Measurements from ENCODE around the gene NEGR1. TPM values are rescaled to one million over a fixed set of nuclear protein-coding genes. Genes with fewer than 3 reads are reported as not detected.

The NEGR1 gene
- total and polyA plus RNA-seq, 2 experiments from 2014 or later: 0.57 to 0.94 TPM

- TF ChIP-seq ZNF331 (CRISPR knock-in tag; IDR thresholded peaks at IDR 0.05; ENCODE audit: low read depth) (no peak), EZH2 (IDR thresholded peaks at IDR 0.05; ENCODE audit: low read depth, unreplicated experiment) (no peak), STAT1 (IDR thresholded peaks at IDR 0.05; ENCODE audit: unreplicated experiment) (no peak), POLR2AphosphoS5 (IDR thresholded peaks at IDR 0.05; ENCODE audit: low read depth) (no peak), CTCF (conservative IDR thresholded peaks at IDR 0.05; ENCODE audit: low read depth in 2 of 2) (no peak)
- TF ChIP-seq, protein P1, sequence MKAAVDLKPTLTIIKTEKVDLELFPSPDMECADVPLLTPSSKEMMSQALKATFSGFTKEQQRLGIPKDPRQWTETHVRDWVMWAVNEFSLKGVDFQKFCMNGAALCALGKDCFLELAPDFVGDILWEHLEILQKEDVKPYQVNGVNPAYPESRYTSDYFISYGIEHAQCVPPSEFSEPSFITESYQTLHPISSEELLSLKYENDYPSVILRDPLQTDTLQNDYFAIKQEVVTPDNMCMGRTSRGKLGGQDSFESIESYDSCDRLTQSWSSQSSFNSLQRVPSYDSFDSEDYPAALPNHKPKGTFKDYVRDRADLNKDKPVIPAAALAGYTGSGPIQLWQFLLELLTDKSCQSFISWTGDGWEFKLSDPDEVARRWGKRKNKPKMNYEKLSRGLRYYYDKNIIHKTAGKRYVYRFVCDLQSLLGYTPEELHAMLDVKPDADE (IDR thresholded peaks at IDR 0.05): no peak
- H2AFZ ChIP-seq: no peak overlapping the region
- no peaks in the 10 kb centered on the region for H3K9me3 Mint-ChIP-seq
Measured at GRCh38 chr1:72129869-72130268, 152.5 kb downstream of the NEGR1 start.

GRCh38 chr1:72122099-72122880, 160.0 kb downstream of the NEGR1 start:
- no peak overlapping the region for H3K27ac Mint-ChIP-seq
- no peaks in the 10 kb centered on the region for H3K36me3 ChIP-seq (ENCODE audit: insufficient read depth)
- no peak overlapping the region for H3K27ac ChIP-seq (ENCODE audit: low read depth)
- no peak overlapping the region for H3K4me3 Mint-ChIP-seq
- peaks cover 6% of the 10 kb centered on the region; the same call in 2 of the 3 replicates for H3K4me1 Mint-ChIP-seq
- no peaks in the 10 kb centered on the region for H3K36me3 Mint-ChIP-seq (ENCODE audit: low read depth)
- ATAC-seq (no peak), DNase-seq (ENCODE audit: low spot score) (no peak)
- H3K4me3 ChIP-seq: no peak overlapping the region
- H3K4me2 ChIP-seq: no peak overlapping the region
- H3F3A ChIP-seq (replicated peaks; ENCODE audit: low read depth): no peaks in the 10 kb centered on the region
- no peaks in the 10 kb centered on the region for H3K79me2 ChIP-seq (replicated peaks; ENCODE audit: insufficient read depth)
- H4K20me1 ChIP-seq (replicated peaks; ENCODE audit: insufficient read depth): no peaks in the 10 kb centered on the region
- H2AFZ ChIP-seq: no peak overlapping the region
- no peaks in the 10 kb centered on the region for H3K9me2 ChIP-seq (ENCODE audit: insufficient read depth)
- no peaks in the 10 kb centered on the region for H3K27me3 ChIP-seq (ENCODE audit: insufficient read depth)
- H3K27me3 Mint-ChIP-seq (ENCODE audit: insufficient read depth, low read depth, poor library complexity): no peaks in the 10 kb centered on the region
- no peaks in the 10 kb centered on the region for H3K9me3 Mint-ChIP-seq
- no peaks in the 10 kb centered on the region for H3K4me1 ChIP-seq (ENCODE audit: insufficient read depth)
- TF ChIP-seq ZNF114 (CRISPR knock-in tag; IDR thresholded peaks at IDR 0.05) (no peak), CTCF (conservative IDR thresholded peaks at IDR 0.05; ENCODE audit: low read depth in 2 of 2) (no peak), POLR2AphosphoS5 (IDR thresholded peaks at IDR 0.05; ENCODE audit: low read depth) (no peak), EZH2phosphoT487 (IDR thresholded peaks at IDR 0.05; ENCODE audit: unreplicated experiment) (no peak), STAT1 (IDR thresholded peaks at IDR 0.05; ENCODE audit: unreplicated experiment) (no peak), CREB1 (CRISPR knock-in tag; IDR thresholded peaks at IDR 0.05; ENCODE audit: low read depth) (no peak), ZNF331 (CRISPR knock-in tag; IDR thresholded peaks at IDR 0.05; ENCODE audit: low read depth) (no peak), EZH2 (IDR thresholded peaks at IDR 0.05; ENCODE audit: low read depth, unreplicated experiment) (no peak), JUNB (IDR thresholded peaks at IDR 0.05; ENCODE audit: unreplicated experiment) (no peak)
- TF ChIP-seq, protein P1 (IDR thresholded peaks at IDR 0.05): no peak
- TF ChIP-seq, protein P2, sequence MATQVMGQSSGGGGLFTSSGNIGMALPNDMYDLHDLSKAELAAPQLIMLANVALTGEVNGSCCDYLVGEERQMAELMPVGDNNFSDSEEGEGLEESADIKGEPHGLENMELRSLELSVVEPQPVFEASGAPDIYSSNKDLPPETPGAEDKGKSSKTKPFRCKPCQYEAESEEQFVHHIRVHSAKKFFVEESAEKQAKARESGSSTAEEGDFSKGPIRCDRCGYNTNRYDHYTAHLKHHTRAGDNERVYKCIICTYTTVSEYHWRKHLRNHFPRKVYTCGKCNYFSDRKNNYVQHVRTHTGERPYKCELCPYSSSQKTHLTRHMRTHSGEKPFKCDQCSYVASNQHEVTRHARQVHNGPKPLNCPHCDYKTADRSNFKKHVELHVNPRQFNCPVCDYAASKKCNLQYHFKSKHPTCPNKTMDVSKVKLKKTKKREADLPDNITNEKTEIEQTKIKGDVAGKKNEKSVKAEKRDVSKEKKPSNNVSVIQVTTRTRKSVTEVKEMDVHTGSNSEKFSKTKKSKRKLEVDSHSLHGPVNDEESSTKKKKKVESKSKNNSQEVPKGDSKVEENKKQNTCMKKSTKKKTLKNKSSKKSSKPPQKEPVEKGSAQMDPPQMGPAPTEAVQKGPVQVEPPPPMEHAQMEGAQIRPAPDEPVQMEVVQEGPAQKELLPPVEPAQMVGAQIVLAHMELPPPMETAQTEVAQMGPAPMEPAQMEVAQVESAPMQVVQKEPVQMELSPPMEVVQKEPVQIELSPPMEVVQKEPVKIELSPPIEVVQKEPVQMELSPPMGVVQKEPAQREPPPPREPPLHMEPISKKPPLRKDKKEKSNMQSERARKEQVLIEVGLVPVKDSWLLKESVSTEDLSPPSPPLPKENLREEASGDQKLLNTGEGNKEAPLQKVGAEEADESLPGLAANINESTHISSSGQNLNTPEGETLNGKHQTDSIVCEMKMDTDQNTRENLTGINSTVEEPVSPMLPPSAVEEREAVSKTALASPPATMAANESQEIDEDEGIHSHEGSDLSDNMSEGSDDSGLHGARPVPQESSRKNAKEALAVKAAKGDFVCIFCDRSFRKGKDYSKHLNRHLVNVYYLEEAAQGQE (IDR thresholded peaks at IDR 0.05; ENCODE audit: unreplicated experiment): no peak

More at GRCh38 chr1:72129869-72130268, 152.5 kb downstream of the NEGR1 start:
- no peak overlapping the region for H3K4me3 Mint-ChIP-seq
- no peaks in the 10 kb centered on the region for H3K27me3 Mint-ChIP-seq (ENCODE audit: insufficient read depth, low read depth, poor library complexity)
- DNase-seq (ENCODE audit: low spot score) (no peak), ATAC-seq (no peak)
- H3K27ac ChIP-seq (ENCODE audit: low read depth): no peak overlapping the region
- no peaks in the 10 kb centered on the region for H3K27me3 ChIP-seq (ENCODE audit: insufficient read depth)
- H3K4me3 ChIP-seq: no peak overlapping the region
- H3K36me3 Mint-ChIP-seq (ENCODE audit: low read depth): no peaks in the 10 kb centered on the region
- H3K4me1 ChIP-seq (ENCODE audit: insufficient read depth): no peaks in the 10 kb centered on the region
- H3F3A ChIP-seq (replicated peaks; ENCODE audit: low read depth): no peaks in the 10 kb centered on the region
- H3K4me1 Mint-ChIP-seq: no peaks in the 10 kb centered on the region
- H3K36me3 ChIP-seq (ENCODE audit: insufficient read depth): no peaks in the 10 kb centered on the region
- no peaks in the 10 kb centered on the region for H3K79me2 ChIP-seq (replicated peaks; ENCODE audit: insufficient read depth)
- H3K27ac Mint-ChIP-seq: no peak overlapping the region
- no peak overlapping the region for H3K4me2 ChIP-seq
- no peaks in the 10 kb centered on the region for H3K9me2 ChIP-seq (ENCODE audit: insufficient read depth)
- no peaks in the 10 kb centered on the region for H4K20me1 ChIP-seq (replicated peaks; ENCODE audit: insufficient read depth)

Measured in GM23338 (cell line).